Measurements from ENCODE around the gene RPS21.

GRCh38 chr20:62339647-62340062, 47.2 kb upstream of the RPS21 start:
- TF ChIP-seq CTCF (conservative IDR thresholded peaks at IDR 0.05; ENCODE audit: low read length) (no peak), EZH2phosphoT487 (IDR thresholded peaks at IDR 0.05; ENCODE audit: borderline replicate concordance) (no peak)

Measured in Loucy (cell line).